Panc1 (cell line): ENCODE measurements around the gene H3-3A. TPM values are rescaled to one million over a fixed set of nuclear protein-coding genes. Genes with fewer than 3 reads are reported as not detected.

Experiments used
- ATAC-seq: fragments of 200-7000 bp; cut with Tn5 transposase; 2 replicates; pipeline ENCODE4 v1.9.1; 2020; ENCODE audit warnings: mild to moderate bottlenecking, moderate library complexity
- BruUV-seq: library from RNA; stranded (reverse); fragments of 400-500 nt; replicated peaks from 2 replicates; lab custom pipeline; 2021; lab: Mats Ljungman, UMichigan
- CTCF ChIA-PET: fragments of 300-600 bp; sonication (Branson Sonifier 250); formaldehyde crosslinking; loops from one replicate; lab custom pipeline; 2022; ENCODE audit warnings: antibody characterized with exemption; lab: Charles Lee
- POLR2A ChIA-PET: fragments of 300-600 bp; sonication (Branson Sonifier 250); formaldehyde crosslinking; loops from one replicate; lab custom pipeline; 2022; ENCODE audit warnings: antibody characterized with exemption; lab: Charles Lee
- DNase-seq: peaks from one replicate; pipeline ENCODE4 v3.0.0-alpha.2; 2010; ENCODE audit warnings: low read depth, low spot score
- H3K27ac ChIP-seq: 2 replicates; pipeline ENCODE4 v1.5.1; 2011; ENCODE audit warnings: mild to moderate bottlenecking, low read length, inconsistent platforms
- H3K27me3 ChIP-seq: fragments of 200-500 bp; sonication (Bioruptor generic); 2 replicates; pipeline ENCODE4 v1.6.0; 2014; ENCODE audit warnings: low read length, inconsistent platforms; ENCODE audit not compliant: control insufficient read depth, insufficient read depth
- H3K36me3 ChIP-seq: fragments of 200-500 bp; sonication (Bioruptor generic); 2 replicates; pipeline ENCODE4 v1.5.1; 2014; ENCODE audit warnings: inconsistent platforms, mild to moderate bottlenecking, low read length, moderate library complexity; ENCODE audit not compliant: control insufficient read depth, insufficient read depth
- H3K4me1 ChIP-seq: 2 replicates; pipeline ENCODE4 v1.5.1; 2011; ENCODE audit warnings: inconsistent platforms, mild to moderate bottlenecking, low read length, moderate library complexity; ENCODE audit not compliant: control insufficient read depth, insufficient read depth
- H3K4me3 ChIP-seq, 2 experiments: 2 replicates each; pipeline ENCODE4 v1.5.1; 2011 to 2012; ENCODE audit warnings: low read depth in 2 of 2, low read length in 2 of 2, mild to moderate bottlenecking in 2 of 2, inconsistent platforms in 1 of 2, moderate library complexity in 1 of 2
- H3K9me3 ChIP-seq: fragments of 200-500 bp; sonication (Bioruptor generic); 2 replicates; pipeline ENCODE4 v1.5.1; 2014; ENCODE audit warnings: low read depth, mild to moderate bottlenecking, inconsistent platforms, low read length, moderate library complexity; ENCODE audit not compliant: control insufficient read depth, insufficient read depth
- CTCF ChIP-seq: fragments of 450-650 bp; IDR thresholded peaks from 2 replicates; pipeline ENCODE4 v1.5.1; 2017; ENCODE audit warnings: mild to moderate bottlenecking
- POLR2AphosphoS5 ChIP-seq: IDR thresholded peaks from 2 replicates; pipeline ENCODE4 v1.6.1; 2012; ENCODE audit warnings: mild to moderate bottlenecking, low read depth, low read length, moderate library complexity
- REST ChIP-seq, 2 experiments: IDR thresholded peaks; 2 replicates each; pipeline ENCODE4 v1.6.1; 2011 to 2012; ENCODE audit warnings: low read depth in 2 of 2, control low read depth in 1 of 2, low read length in 1 of 2, mild to moderate bottlenecking in 1 of 2, moderate library complexity in 1 of 2; ENCODE audit not compliant: insufficient read depth in 1 of 2
- SIN3A ChIP-seq: IDR thresholded peaks from 2 replicates; pipeline ENCODE4 v1.6.1; 2012; ENCODE audit warnings: low read depth, mild to moderate bottlenecking, low read length, moderate library complexity, borderline replicate concordance; ENCODE audit not compliant: insufficient read depth
- TCF7L2 ChIP-seq: IDR thresholded peaks from 2 replicates; pipeline ENCODE4 v1.6.1; 2011; ENCODE audit warnings: mild to moderate bottlenecking, low read depth, low read length, inconsistent platforms
- in situ Hi-C: cut with HindIII; loops from 2 replicates; pipeline ENCODE4 v1.10.0; 2016; ENCODE audit warnings: low sequenced_read_pairs, low pct_unique_long_range_greater_than_20kb
- intact Hi-C: fragments of 100-400 bp; cut with micrococcal nuclease; formaldehyde crosslinking; loops from one replicate; pipeline ENCODE4 v1.10.0; 2022; ENCODE audit not compliant: unreplicated experiment
- total RNA-seq: library from RNA; stranded (reverse); gene quantifications from one replicate; pipeline ENCODE4 v1.2.1, GENCODE V29; 2021; ENCODE audit not compliant: unreplicated experiment

Gene H3-3A
- total RNA-seq, 1 experiment from 2014 or later: 404 TPM

- intact Hi-C loops: no loop called here
- H3K27ac ChIP-seq: no peak overlapping the region
- no peaks in the 10 kb centered on the region for H3K36me3 ChIP-seq
- H3K9me3 ChIP-seq: no peaks in the 10 kb centered on the region
- H3K4me1 ChIP-seq: no peaks in the 10 kb centered on the region
- POLR2A ChIA-PET: interaction anchor here (0.6 kb wide), 1 partner anchor 73 kb away, joined by 4 read pairs; no protein-coding TSS in a partner anchor
- DNase-seq (no peak), ATAC-seq (no peak)
- TF ChIP-seq REST (IDR thresholded peaks at IDR 0.05; ENCODE audit: insufficient read depth in 1 of 2, low read depth in 2 of 2, low read length in 1 of 2) (no peak), POLR2AphosphoS5 (no peak), TCF7L2 (no peak), CTCF (no peak), SIN3A (no peak)
- CTCF ChIA-PET: interaction anchor here (0.5 kb wide), 1 partner anchor 59 kb away, joined by 3 read pairs; no protein-coding TSS in a partner anchor
- no peak overlapping the region for H3K4me3 ChIP-seq
- BruUV-seq: no TSS peak
- H3K27me3 ChIP-seq: no peaks in the 10 kb centered on the region
- in situ Hi-C loops: no loop called here
Measured at GRCh38 chr1:226034482-226034881, 28.0 kb upstream of the H3-3A start.

GRCh38 chr1:226035915-226036314 is 26.6 kb upstream of the H3-3A start:
- POLR2A ChIA-PET: no interaction called here
- Histone ChIP-seq H3K9me3 (no peaks in the 10 kb centered on the region), H3K4me1 (no peaks in the 10 kb centered on the region), H3K27me3 (no peaks in the 10 kb centered on the region), H3K27ac (no peak overlapping the region), H3K4me3 (no peak overlapping the region), H3K36me3 (no peaks in the 10 kb centered on the region)
- ATAC-seq: no peak
- in situ Hi-C loops (no loop called here), intact Hi-C loops (no loop called here)
- CTCF ChIA-PET: no interaction called here
- no TSS peak for BruUV-seq
- TF ChIP-seq SIN3A (no peak), CTCF (no peak), POLR2AphosphoS5 (no peak), TCF7L2 (no peak), REST (IDR thresholded peaks at IDR 0.05; ENCODE audit: insufficient read depth in 1 of 2, low read depth in 2 of 2, low read length in 1 of 2) (no peak)
- no peak for DNase-seq
